Body of pancreas (tissue), 4 donors: ENCODE results near the gene HOXD1. TPM values are rescaled to one million over a fixed set of nuclear protein-coding genes. Genes with fewer than 3 reads are reported as not detected.

Experiments
- ATAC-seq: fragments of 150-250 bp; one replicate; pipeline ENCODE4 v1.9.1; 2016
- DNase-seq, 4 donors: peaks; one replicate each; pipeline ENCODE4 v3.0.0-alpha.2; 2019
- H3K27ac ChIP-seq, 4 donors: fragments of 200-600 bp; sonication (generic); 1 replicate in 3 of 4; 2 replicates in 1 of 4; pipeline versions ENCODE4 v1.5.1 to v1.6.1; 2016 to 2019; ENCODE audit warnings: mild to moderate bottlenecking in 1 of 4, mixed read lengths in 1 of 4, moderate library complexity in 1 of 4
- H3K27me3 ChIP-seq, 2 donors: fragments of 200-600 bp; sonication (generic); one replicate each; pipeline ENCODE4 v1.6.0; 2016; ENCODE audit warnings: mild to moderate bottlenecking in 1 of 2
- H3K36me3 ChIP-seq, 2 donors: fragments of 200-600 bp; sonication (generic); replicated peaks in 1 of 2; 2 replicates each; pipeline ENCODE4 v1.5.1; 2016; ENCODE audit warnings: low read depth in 2 of 2; ENCODE audit not compliant: insufficient read depth in 1 of 2
- H3K4me1 ChIP-seq: fragments of 200-600 bp; sonication (generic); one replicate; pipeline ENCODE4 v1.6.0; 2016
- H3K4me3 ChIP-seq, 2 donors: fragments of 200-600 bp; sonication (generic); 1 replicate in 1 of 2; 2 replicates in 1 of 2; pipeline ENCODE4 v1.5.1; 2016 to 2019
- H3K9me3 ChIP-seq, 3 donors: fragments of 200-600 bp; sonication (generic); 1 replicate in 2 of 3; 2 replicates in 1 of 3; pipeline ENCODE4 v1.5.1; 2016
- CTCF ChIP-seq, 7 experiments: fragments of 450-650 bp in 4 of 7; fragments of 200-600 bp in 3 of 7; sonication (generic) in 3 of 7; IDR thresholded peaks; one replicate each; pipeline ENCODE4 v1.5.1; 2016 to 2019; ENCODE audit warnings: antibody characterized with exemption in 7 of 7
- POLR2A ChIP-seq, 3 donors: fragments of 450-650 bp; IDR thresholded peaks; one replicate each; pipeline ENCODE4 v1.6.1; 2016; ENCODE audit warnings: antibody characterized with exemption in 3 of 3, mild to moderate bottlenecking in 2 of 3
- WGBS, 2 donors: methylation state at CpG; one replicate each; pipeline ENCODE4 v1.1.5; 2017; 5-methylcytosine and 5-hydroxymethylcytosine counted together
- intact Hi-C: fragments of 100-400 bp; cut with DNase I; formaldehyde crosslinking; loops from one replicate; pipeline ENCODE4 v1.15.1; 2023
- total RNA-seq, 2 donors: library from RNA; depleted of rRNA; stranded (reverse); fragments of >200 nt; gene quantifications; one replicate each; pipeline ENCODE4 v1.1.0, GENCODE V29; 2016

HOXD1 gene
- total RNA-seq, 2 donors from 2014 or later, result 0.26 TPM; not detected in 1

GRCh38 chr2:176149939-176150583, 38.4 kb upstream of the HOXD1 start:
- no peak overlapping the region for H3K27ac ChIP-seq
- intact Hi-C loops, result loop anchor here (10.0 kb wide), 1 partner anchor 395 kb away; no protein-coding TSS in a partner anchor
- no peaks in the 10 kb centered on the region for H3K9me3 ChIP-seq
- H3K4me3 ChIP-seq, result no peak overlapping the region
- peaks cover 0 to 54% of the 10 kb centered on the region in 2 donors for H3K27me3 ChIP-seq
- TF ChIP-seq POLR2A (IDR thresholded peaks at IDR 0.05), result no peak
- TF ChIP-seq CTCF (IDR thresholded peaks at IDR 0.05), result no peak
- DNase-seq (no peak), ATAC-seq (no peak)
- 11 to 15% methylated on average over 22 to 24 of the region's 24 CpGs for WGBS, 2 donors
- H3K4me1 ChIP-seq, result peaks cover 6% of the 10 kb centered on the region
- no peaks in the 10 kb centered on the region for H3K36me3 ChIP-seq

- peaks cover 0 to 60% of the 10 kb centered on the region in 2 donors for H3K27me3 ChIP-seq
- H3K36me3 ChIP-seq, result no peaks in the 10 kb centered on the region
- H3K27ac ChIP-seq, result no peak overlapping the region
- peaks cover 6% of the 10 kb centered on the region for H3K4me1 ChIP-seq
- ATAC-seq (no peak), DNase-seq (no peak)
- no peak overlapping the region for H3K4me3 ChIP-seq
- no peaks in the 10 kb centered on the region for H3K9me3 ChIP-seq
- intact Hi-C loops, result no loop called here
- WGBS, 2 donors, result 10 to 13% methylated on average over 3 to 14 of the region's 14 CpGs
- no peak for TF ChIP-seq CTCF (IDR thresholded peaks at IDR 0.05)
- TF ChIP-seq POLR2A (IDR thresholded peaks at IDR 0.05), result no peak
Measured at GRCh38 chr2:176150584-176151441, 37.7 kb upstream of the HOXD1 start.

GRCh38 chr2:176151442-176152287, 36.8 kb upstream of the HOXD1 start, which contains the start of gene HOXD4:
Gene HOXD4 (plus strand): TSS chr2:176151550. CDS start chr2:176151634, 84 bp downstream.
- TF ChIP-seq POLR2A (IDR thresholded peaks at IDR 0.05) (no peak), CTCF (IDR thresholded peaks at IDR 0.05) (no peak)
- DNase-seq (no peak), ATAC-seq (no peak)
- Histone ChIP-seq H3K27me3 (peaks cover 0 to 58% of the 10 kb centered on the region in 2 donors), H3K27ac (no peak within 1 kb of the TSS), H3K4me3 (no peak within 1 kb of the TSS), H3K4me1 (peaks cover 7% of the 10 kb centered on the region), H3K9me3 (no peaks in the 10 kb centered on the region), H3K36me3 (no peaks in the 10 kb centered on the region)
- intact Hi-C loops, result no loop called here
- WGBS, 2 donors, result 4 to 7% methylated on average over 20 to 55 of the region's 55 CpGs

- Histone ChIP-seq H3K27ac (no peak overlapping the region), H3K4me3 (no peak overlapping the region), H3K9me3 (no peaks in the 10 kb centered on the region), H3K27me3 (peaks cover 0 to 61% of the 10 kb centered on the region in 2 donors), H3K4me1 (peaks cover 16% of the 10 kb centered on the region), H3K36me3 (no peaks in the 10 kb centered on the region)
- WGBS, 2 donors, result 7 to 17% methylated on average over 40 to 48 of the region's 48 CpGs
- TF ChIP-seq POLR2A (IDR thresholded peaks at IDR 0.05) (no peak), CTCF (IDR thresholded peaks at IDR 0.05) (no peak)
- DNase-seq, result no peak
- ATAC-seq, result no peak
- intact Hi-C loops, result no loop called here
Measured at GRCh38 chr2:176152350-176153181, 35.9 kb upstream of the HOXD1 start.
